Tibial nerve (tissue), 4 donors: ENCODE data around the gene PTPRA.

Experiments used
- EP300 ChIP-seq, 2 donors: sonication (generic); formaldehyde crosslinking; IDR thresholded peaks; one replicate each; pipeline ENCODE4 v1.6.1; 2017; ENCODE audit warnings: antibody characterized with exemption in 2 of 2, mild to moderate bottlenecking in 1 of 2
- POLR2A ChIP-seq, 2 donors: fragments of 450-650 bp; IDR thresholded peaks; one replicate each; pipeline ENCODE4 v1.6.1; 2017; ENCODE audit warnings: antibody characterized with exemption in 2 of 2, mild to moderate bottlenecking in 2 of 2, moderate library complexity in 2 of 2
- TF ChIP-seq, protein P1 (sequence below), 5 experiments: fragments of 200-600 bp in 3 of 5; fragments of 450-650 bp in 2 of 5; sonication (generic) in 3 of 5; IDR thresholded peaks; one replicate each; pipeline ENCODE4 v1.5.1; 2016 to 2019; ENCODE audit warnings: antibody characterized with exemption in 5 of 5, mild to moderate bottlenecking in 3 of 5, moderate library complexity in 2 of 5

DNA sequence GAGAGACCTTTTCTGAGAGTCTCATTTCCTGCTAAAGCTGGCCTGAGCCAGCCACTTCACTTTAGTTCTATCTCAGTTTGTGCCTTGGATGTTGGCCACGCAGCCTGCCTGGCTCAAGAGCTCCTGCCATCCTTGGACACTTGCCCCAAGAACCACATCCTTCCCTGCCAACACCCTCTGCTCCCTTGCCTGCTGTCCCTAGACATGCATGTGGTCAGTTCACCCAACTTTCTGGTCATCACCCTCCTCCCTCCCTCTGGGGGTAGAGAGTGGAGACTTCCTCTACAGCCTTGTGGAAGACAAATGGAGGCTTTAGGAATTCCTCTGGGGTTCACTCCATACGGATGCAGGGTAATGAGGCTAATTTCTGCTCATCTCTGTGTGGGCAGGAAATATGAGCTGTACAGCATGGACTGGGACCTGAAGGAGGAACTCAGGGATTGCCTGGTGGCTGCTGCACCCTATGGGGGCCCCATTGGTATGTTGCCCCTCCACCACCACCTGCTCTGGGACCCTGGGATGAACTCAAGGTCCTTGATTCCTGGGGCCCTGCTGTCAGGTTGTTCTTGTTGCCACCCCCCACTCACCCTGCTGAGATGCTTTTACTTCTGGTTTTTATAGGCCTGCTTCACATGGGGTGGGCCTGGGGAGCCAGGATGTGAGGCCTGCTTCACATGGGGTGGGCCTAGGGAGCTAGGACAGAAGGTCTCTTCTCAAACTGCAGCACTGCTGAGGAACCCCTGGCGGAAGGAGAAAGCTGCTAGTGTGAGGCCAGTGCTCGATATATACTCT, 13.8 kb upstream of the PTPRA start:
- TF ChIP-seq, protein P1, sequence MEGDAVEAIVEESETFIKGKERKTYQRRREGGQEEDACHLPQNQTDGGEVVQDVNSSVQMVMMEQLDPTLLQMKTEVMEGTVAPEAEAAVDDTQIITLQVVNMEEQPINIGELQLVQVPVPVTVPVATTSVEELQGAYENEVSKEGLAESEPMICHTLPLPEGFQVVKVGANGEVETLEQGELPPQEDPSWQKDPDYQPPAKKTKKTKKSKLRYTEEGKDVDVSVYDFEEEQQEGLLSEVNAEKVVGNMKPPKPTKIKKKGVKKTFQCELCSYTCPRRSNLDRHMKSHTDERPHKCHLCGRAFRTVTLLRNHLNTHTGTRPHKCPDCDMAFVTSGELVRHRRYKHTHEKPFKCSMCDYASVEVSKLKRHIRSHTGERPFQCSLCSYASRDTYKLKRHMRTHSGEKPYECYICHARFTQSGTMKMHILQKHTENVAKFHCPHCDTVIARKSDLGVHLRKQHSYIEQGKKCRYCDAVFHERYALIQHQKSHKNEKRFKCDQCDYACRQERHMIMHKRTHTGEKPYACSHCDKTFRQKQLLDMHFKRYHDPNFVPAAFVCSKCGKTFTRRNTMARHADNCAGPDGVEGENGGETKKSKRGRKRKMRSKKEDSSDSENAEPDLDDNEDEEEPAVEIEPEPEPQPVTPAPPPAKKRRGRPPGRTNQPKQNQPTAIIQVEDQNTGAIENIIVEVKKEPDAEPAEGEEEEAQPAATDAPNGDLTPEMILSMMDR (IDR thresholded peaks at IDR 0.05): no peak
- no peak for TF ChIP-seq POLR2A (IDR thresholded peaks at IDR 0.05)
- TF ChIP-seq EP300 (IDR thresholded peaks at IDR 0.05): no peak
